Ovary (tissue), 9 donors: ENCODE data around the gene PAN2. TPM values are rescaled to one million over a fixed set of nuclear protein-coding genes. Genes with fewer than 3 reads are reported as not detected.
"Not testable (repeated sequence)": the region's sequence is repeated elsewhere in the genome, so short reads cannot be mapped to it uniquely, and the experiment has no call there.

Source experiments
- DNase-seq, 5 donors: peaks; one replicate each; pipeline ENCODE4 v3.0.0-alpha.2; 2019 to 2020
- H3K27ac ChIP-seq, 2 donors: fragments of 200-600 bp; one replicate each; pipeline versions ENCODE4 v1.5.1 to v1.8.0; 2019 to 2022
- H3K27me3 ChIP-seq: fragments of 200-600 bp; one replicate; pipeline ENCODE4 v1.8.0; 2022
- H3K36me3 ChIP-seq: fragments of 200-600 bp; sonication (generic); one replicate; pipeline ENCODE4 v1.5.1; 2019
- H3K4me1 ChIP-seq: one replicate; pipeline ENCODE4 v1.8.1; 2013; ENCODE audit warnings: mild to moderate bottlenecking, moderate library complexity; ENCODE audit not compliant: insufficient read depth
- H3K4me3 ChIP-seq: fragments of 200-600 bp; sonication (generic); one replicate; pipeline ENCODE4 v1.5.1; 2017
- H3K9me3 ChIP-seq, 2 donors: fragments of 200-600 bp in 1 of 2; sonication (generic) in 1 of 2; one replicate each; pipeline versions ENCODE4 v1.5.1 to v1.8.1; 2013 to 2019; ENCODE audit warnings: mild to moderate bottlenecking in 1 of 2, moderate library complexity in 1 of 2
- EP300 ChIP-seq: sonication (generic); formaldehyde crosslinking; IDR thresholded peaks from one replicate; pipeline ENCODE4 v1.6.1; 2017; ENCODE audit warnings: antibody characterized with exemption
- POLR2A ChIP-seq: fragments of 450-650 bp; IDR thresholded peaks from one replicate; pipeline ENCODE4 v1.6.1; 2017; ENCODE audit warnings: antibody characterized with exemption, mild to moderate bottlenecking, moderate library complexity
- WGBS, 3 donors: extraction: QIAGEN DNeasy Blood & Tissue Kit in 1 of 3; methylation state at CpG; one replicate each; pipeline versions ENCODE4 v1.1.5 to v1.1.7; 2013 to 2017; 5-methylcytosine and 5-hydroxymethylcytosine counted together
- intact Hi-C, 4 donors: fragments of 100-400 bp; cut with DNase I; formaldehyde crosslinking; loops; one replicate each; pipeline versions ENCODE4 v1.11.0 to v1.15.1; 2022 to 2023
- polyA plus RNA-seq, 2 donors: library from polyadenylated mRNA; stranded (reverse); fragments of 200-250 nt in 1 of 2; fragments of 350-450 nt in 1 of 2; fragmentation: Illumina TruSeq in 1 of 2; extraction: RNeasy Lipid Tissue Mini Kit (QIAGEN cat#74804) in 1 of 2; gene quantifications; one replicate each; pipeline ENCODE4 v1.2.3, GENCODE V29; 2013 to 2014
- total RNA-seq, 7 donors: library from RNA; depleted of rRNA in 2 of 7; stranded (reverse); fragments of >200 nt in 2 of 7; fragmentation: NEBNext Ultra II Directional in 3 of 7; extraction: Animal tissue kit (Norgen Biotek cat#: 25700) in 3 of 7; gene quantifications; one replicate each; pipeline versions ENCODE4 v1.1.0 to v1.2.4, GENCODE V29; 2016 to 2023
- TF ChIP-seq, protein P1 (sequence below), 3 donors: fragments of 450-650 bp in 2 of 3; fragments of 200-600 bp in 1 of 3; IDR thresholded peaks; one replicate each; pipeline versions ENCODE4 v1.5.1 to v1.8.0; 2016 to 2022; ENCODE audit warnings: antibody characterized with exemption in 3 of 3, mild to moderate bottlenecking in 1 of 3
- donor health status: DM: no; HTN: no; CAD: no; lungs with moderate emphysema.
- donor health status: DM: no; HTN: no; CAD: no.
- donor health status: Bipolar disorder and iron deficiency.
- donor health status: DM: yes; HTN: yes; CAD: no.
- donor health status: DM: no; HTN: no; CAD: no.
- donor health status: DM: yes; HTN: yes; CAD: no.

The PAN2 gene
- total and polyA plus RNA-seq, 9 donors = 41.0 to 103 (median 70.0) TPM

DNA sequence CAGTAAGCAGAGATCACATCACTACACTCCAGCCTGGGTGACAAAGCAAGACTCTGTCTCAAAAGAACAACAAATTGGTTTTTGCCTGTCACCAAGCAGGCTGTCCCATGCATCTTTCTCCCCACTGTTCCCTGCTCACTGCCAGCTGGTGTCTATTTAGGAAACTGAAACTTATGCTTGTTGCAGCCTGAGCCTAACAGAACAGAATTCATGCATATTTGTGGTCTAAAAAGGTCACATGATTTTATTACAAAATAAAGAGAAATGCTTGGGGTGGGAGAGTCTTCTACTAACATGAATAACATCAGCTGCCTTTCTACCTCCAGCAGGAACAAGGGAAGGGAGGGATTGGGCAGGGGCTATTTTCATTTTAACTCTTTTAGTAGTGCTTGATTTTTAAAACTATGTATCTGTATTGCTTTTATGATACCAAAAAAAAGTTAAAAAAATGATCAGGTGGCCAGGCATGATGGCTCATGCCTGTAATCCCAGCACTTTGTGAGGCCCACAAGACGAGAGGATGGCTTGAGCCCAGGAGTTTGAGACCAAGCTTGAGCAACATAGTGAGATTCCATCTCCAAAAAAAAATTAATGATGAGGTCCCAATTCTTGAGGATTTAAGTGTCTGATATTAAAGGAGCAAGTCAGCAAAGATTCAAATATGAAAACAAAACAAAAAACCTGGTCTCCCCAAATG is 25.2 kb upstream of the PAN2 start:
- Histone ChIP-seq H3K4me3 (peak overlapping the region; percentile 83), H3K4me1 (peaks cover 6% of the 10 kb centered on the region), H3K36me3 (no peaks in the 10 kb centered on the region), H3K27ac (peak overlapping the region in 1 of 2 donors; percentile 83), H3K9me3 (no peaks in the 10 kb centered on the region), H3K27me3 (no peaks in the 10 kb centered on the region)
- intact Hi-C loops = loop anchor here in 1 of 4 donors (10.0 kb wide), 1 partner anchor 96 kb away; the partner anchor contains the start of gene MIP
- TF ChIP-seq POLR2A (no peak), EP300 (no peak)
- WGBS, 3 donors = 0% methylated on average over 1 of the region's 1 CpG
- DNase-seq = no peak

DNA sequence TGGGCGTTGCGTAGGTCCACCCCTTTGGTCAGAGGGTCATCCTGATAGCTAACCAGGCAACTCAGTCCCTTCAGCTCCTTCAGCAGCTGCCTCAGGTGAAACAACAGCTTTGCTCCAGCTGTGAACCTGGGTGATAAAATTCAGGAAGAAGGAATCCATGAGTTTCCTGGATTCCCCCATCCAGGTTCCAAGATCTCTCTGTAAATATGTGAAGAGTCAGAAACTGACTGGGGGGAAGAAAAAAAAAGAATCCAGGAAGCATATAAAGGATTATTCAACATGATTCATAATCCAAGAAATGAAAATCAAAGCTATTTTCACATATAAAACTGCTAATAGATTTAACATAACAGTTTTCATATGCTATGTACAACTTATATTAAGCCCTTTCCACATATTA is 17.5 kb upstream of the PAN2 start:
- Histone ChIP-seq H3K9me3 (no peaks in the 10 kb centered on the region), H3K27ac (no peak overlapping the region), H3K27me3 (no peaks in the 10 kb centered on the region), H3K4me3 (no peak overlapping the region), H3K36me3 (no peaks in the 10 kb centered on the region), H3K4me1 (no peaks in the 10 kb centered on the region)
- TF ChIP-seq, protein P1, sequence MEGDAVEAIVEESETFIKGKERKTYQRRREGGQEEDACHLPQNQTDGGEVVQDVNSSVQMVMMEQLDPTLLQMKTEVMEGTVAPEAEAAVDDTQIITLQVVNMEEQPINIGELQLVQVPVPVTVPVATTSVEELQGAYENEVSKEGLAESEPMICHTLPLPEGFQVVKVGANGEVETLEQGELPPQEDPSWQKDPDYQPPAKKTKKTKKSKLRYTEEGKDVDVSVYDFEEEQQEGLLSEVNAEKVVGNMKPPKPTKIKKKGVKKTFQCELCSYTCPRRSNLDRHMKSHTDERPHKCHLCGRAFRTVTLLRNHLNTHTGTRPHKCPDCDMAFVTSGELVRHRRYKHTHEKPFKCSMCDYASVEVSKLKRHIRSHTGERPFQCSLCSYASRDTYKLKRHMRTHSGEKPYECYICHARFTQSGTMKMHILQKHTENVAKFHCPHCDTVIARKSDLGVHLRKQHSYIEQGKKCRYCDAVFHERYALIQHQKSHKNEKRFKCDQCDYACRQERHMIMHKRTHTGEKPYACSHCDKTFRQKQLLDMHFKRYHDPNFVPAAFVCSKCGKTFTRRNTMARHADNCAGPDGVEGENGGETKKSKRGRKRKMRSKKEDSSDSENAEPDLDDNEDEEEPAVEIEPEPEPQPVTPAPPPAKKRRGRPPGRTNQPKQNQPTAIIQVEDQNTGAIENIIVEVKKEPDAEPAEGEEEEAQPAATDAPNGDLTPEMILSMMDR (IDR thresholded peaks at IDR 0.05) = no peak
- TF ChIP-seq POLR2A (no peak), EP300 (no peak)
- WGBS, 3 donors = 86 to 92% (median 92%) methylated on average over 2 of the region's 2 CpGs
- no peak for DNase-seq
- intact Hi-C loops = loop anchor here in 1 of 4 donors (10.0 kb wide), 1 partner anchor 103 kb away; the partner anchor contains the start of gene MIP

DNA sequence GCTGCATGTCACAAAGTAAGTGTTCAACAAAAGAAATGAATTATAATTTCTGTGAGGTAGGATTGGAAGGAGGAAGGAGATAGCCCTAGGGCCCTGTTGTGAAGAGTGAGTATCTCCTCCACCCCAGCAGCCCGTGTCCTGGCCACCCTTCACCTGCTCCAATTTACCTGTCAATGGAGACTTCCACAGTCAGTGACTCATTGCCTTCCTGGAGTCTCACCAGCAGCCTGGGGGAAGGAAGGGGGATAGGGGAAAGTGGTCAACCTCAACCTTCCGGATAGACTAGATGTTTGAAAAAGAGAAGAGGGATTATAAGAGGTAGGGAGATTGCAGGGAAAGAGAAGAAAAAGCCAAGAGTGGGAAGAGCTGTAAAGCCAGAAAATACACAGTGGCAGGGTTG is 16.9 kb upstream of the PAN2 start:
- WGBS, 3 donors = 79 to 84% (median 83%) methylated on average over 2 of the region's 2 CpGs
- no peaks in the 10 kb centered on the region for H3K36me3 ChIP-seq
- DNase-seq = no peak
- no peaks in the 10 kb centered on the region for H3K4me1 ChIP-seq
- no peaks in the 10 kb centered on the region for H3K9me3 ChIP-seq
- intact Hi-C loops = loop anchor here in 1 of 4 donors (10.0 kb wide), 1 partner anchor 104 kb away; the partner anchor contains the start of gene MIP
- H3K27ac ChIP-seq = no peak overlapping the region
- H3K27me3 ChIP-seq = no peaks in the 10 kb centered on the region
- H3K4me3 ChIP-seq = no peak overlapping the region
- TF ChIP-seq POLR2A (no peak), EP300 (no peak)
- TF ChIP-seq, protein P1 (IDR thresholded peaks at IDR 0.05) = no peak

DNA sequence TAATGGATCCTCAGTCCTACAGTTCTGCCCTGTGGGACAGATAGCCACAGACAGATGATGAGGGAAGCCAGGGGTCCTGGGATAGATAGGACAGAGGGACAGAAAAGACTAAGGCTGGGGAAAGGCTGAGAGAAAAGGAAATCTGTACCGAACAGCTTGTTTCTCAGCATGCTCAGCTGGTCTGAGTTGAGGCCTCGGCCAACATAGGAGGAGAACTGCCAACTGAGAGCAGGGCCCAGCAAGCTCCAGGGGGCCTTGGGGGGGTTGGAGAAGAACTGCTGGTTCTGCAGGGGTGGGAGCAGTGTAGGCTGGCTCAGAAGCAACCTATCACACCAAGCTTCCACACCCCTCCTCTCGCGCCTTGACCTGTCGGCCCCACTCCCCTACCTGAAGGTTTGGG is 15.0 kb upstream of the PAN2 start:
- no peaks in the 10 kb centered on the region for H3K27me3 ChIP-seq
- H3K9me3 ChIP-seq = no peaks in the 10 kb centered on the region
- WGBS, 3 donors = 85 to 86% (median 85%) methylated on average over 5 of the region's 5 CpGs
- H3K27ac ChIP-seq = no peak overlapping the region
- DNase-seq = no peak
- no peaks in the 10 kb centered on the region for H3K4me1 ChIP-seq
- TF ChIP-seq, protein P1 (IDR thresholded peaks at IDR 0.05) = no peak
- TF ChIP-seq POLR2A = no peak
- no peak for TF ChIP-seq EP300
- intact Hi-C loops = no loop called here
- H3K4me3 ChIP-seq = no peak overlapping the region
- H3K36me3 ChIP-seq = no peaks in the 10 kb centered on the region

DNA sequence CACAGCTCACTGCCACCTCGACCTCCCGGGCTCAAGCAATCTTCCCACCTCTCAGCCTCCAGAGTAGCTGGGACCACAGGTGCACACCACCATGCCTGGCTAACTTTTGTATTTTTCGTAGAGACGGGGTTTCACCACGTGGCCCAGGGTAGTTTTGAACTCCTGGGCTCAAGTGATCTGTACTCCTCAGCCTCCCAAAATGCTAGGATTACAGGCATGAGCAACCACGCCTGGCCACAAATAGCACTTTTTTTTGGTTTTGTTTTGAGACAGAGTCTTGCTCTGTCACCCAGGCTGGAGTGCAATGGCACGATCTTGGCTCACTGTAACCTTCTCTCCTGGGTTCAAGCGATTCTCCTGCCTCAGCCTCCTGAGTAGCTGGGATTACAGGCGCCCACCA is 13.5 kb upstream of the PAN2 start:
- H3K4me3 ChIP-seq, H3K4me1 ChIP-seq, DNase-seq, H3K27me3 ChIP-seq, intact Hi-C loops, H3K27ac ChIP-seq, H3K9me3 ChIP-seq, H3K36me3 ChIP-seq: not testable (repeated sequence)
- 89 to 95% (median 92%) methylated on average over 9 of the region's 9 CpGs for WGBS, 3 donors
